GM18499 (cell line): Measurements from ENCODE around the gene TBC1D22A.

Source experiments
- ATAC-seq: cut with Tn5 transposase; IDR thresholded peaks from one replicate; pipeline ENCODE4 v1.9.1; 2021; ENCODE audit warnings: moderate number of reproducible peaks; ENCODE audit not compliant: insufficient read depth, unreplicated experiment

TBC1D22A gene

GRCh38 chr22:46792841-46793261, 30.4 kb downstream of the TBC1D22A start:
- ATAC-seq: no peak

GRCh38 chr22:46793497-46793896, 31.0 kb downstream of the TBC1D22A start:
- ATAC-seq: no peak

- ATAC-seq: no peak
Measured at GRCh38 chr22:46794067-46794466, 31.6 kb downstream of the TBC1D22A start.

GRCh38 chr22:46794491-46794890, 32.0 kb downstream of the TBC1D22A start:
- no peak for ATAC-seq

GRCh38 chr22:46795140-46795539, 32.7 kb downstream of the TBC1D22A start:
- no peak for ATAC-seq

GRCh38 chr22:46795845-46796565, 33.6 kb downstream of the TBC1D22A start:
- ATAC-seq: no peak

GRCh38 chr22:46796566-46797195, 34.2 kb downstream of the TBC1D22A start:
- no peak for ATAC-seq

GRCh38 chr22:46797355-46797754, 34.9 kb downstream of the TBC1D22A start:
- ATAC-seq: no peak

- ATAC-seq: no peak
Measured at GRCh38 chr22:46798041-46798365, 35.6 kb downstream of the TBC1D22A start.

GRCh38 chr22:46798366-46799350, 36.2 kb downstream of the TBC1D22A start:
- ATAC-seq: no peak

GRCh38 chr22:46799626-46800025, 37.2 kb downstream of the TBC1D22A start:
- ATAC-seq: no peak

- no peak for ATAC-seq
Measured at GRCh38 chr22:46800102-46800857, 37.8 kb downstream of the TBC1D22A start.

- ATAC-seq: no peak
Measured at GRCh38 chr22:46801331-46801811, 38.9 kb downstream of the TBC1D22A start.

- no peak for ATAC-seq
Measured at GRCh38 chr22:46801826-46802607, 39.6 kb downstream of the TBC1D22A start.

GRCh38 chr22:46802608-46803027, 40.2 kb downstream of the TBC1D22A start:
- no peak for ATAC-seq

- ATAC-seq: no peak
Measured at GRCh38 chr22:46803031-46803880, 40.8 kb downstream of the TBC1D22A start.

- ATAC-seq: no peak
Measured at GRCh38 chr22:46803936-46804335, 41.5 kb downstream of the TBC1D22A start.

GRCh38 chr22:46806794-46807193, 44.3 kb downstream of the TBC1D22A start:
- no peak for ATAC-seq
